GM23248 (cell line): ENCODE results near the gene LYSMD4.

Source experiments
- EZH2 ChIP-seq: fragments of 200-600 bp; sonication (generic); IDR thresholded peaks from 2 replicates; pipeline ENCODE4 v1.6.1; 2018; ENCODE audit warnings: antibody characterized with exemption, mild to moderate bottlenecking; ENCODE audit not compliant: insufficient read depth, poor library complexity, severe bottlenecking
- EZH2phosphoT487 ChIP-seq: fragments of 200-600 bp; sonication (generic); IDR thresholded peaks from 2 replicates; pipeline ENCODE4 v1.6.1; 2018; ENCODE audit warnings: antibody characterized with exemption, moderate library complexity, mild to moderate bottlenecking, low read depth; ENCODE audit not compliant: insufficient read depth

GRCh38 chr15:99763827-99764226, 30.6 kb upstream of the LYSMD4 start:
- no peak for TF ChIP-seq EZH2phosphoT487
- no peak for TF ChIP-seq EZH2
